GM18511 (cell line): ENCODE measurements around the gene SLC39A3.

Experiments used
- ATAC-seq: cut with Tn5 transposase; IDR thresholded peaks from one replicate; pipeline ENCODE4 v1.9.1; 2021; ENCODE audit warnings: mild to moderate bottlenecking, moderate library complexity; ENCODE audit not compliant: unreplicated experiment

SLC39A3 gene

GRCh38 chr19:2739602-2740313 lies at the start of gene SLC39A3:
Gene SLC39A3, minus strand, starts transcription at chr19:2740017. Its CDS starts 2,760 bp downstream, at chr19:2737257.
- ATAC-seq, result peak; percentile 91

GRCh38 chr19:2788237-2788636 lies 48.4 kb upstream of the SLC39A3 start:
- no peak for ATAC-seq

- no peak for ATAC-seq
These were observed 47.3 kb upstream of the SLC39A3 start for GRCh38 chr19:2787115-2787514.

GRCh38 chr19:2785244-2785997 lies 45.6 kb upstream of the SLC39A3 start, which contains the start of gene THOP1:
Gene THOP1, plus strand, starts transcription at chr19:2785503. Its CDS starts 160 bp downstream, at chr19:2785663.
- peak; percentile 56 for ATAC-seq

GRCh38 chr19:2783781-2784145 lies 43.9 kb upstream of the SLC39A3 start:
- no peak for ATAC-seq

- ATAC-seq, result peak; percentile 82
These were observed 43.3 kb upstream of the SLC39A3 start, which contains the start of gene SGTA for GRCh38 chr19:2782936-2783780. Gene SGTA, minus strand, starts transcription at chr19:2783273. Its CDS starts 14,205 bp downstream, at chr19:2769068.

GRCh38 chr19:2782329-2782935 lies 42.6 kb upstream of the SLC39A3 start:
- no peak for ATAC-seq

GRCh38 chr19:2780284-2780683 lies 40.5 kb upstream of the SLC39A3 start:
- ATAC-seq, result no peak

GRCh38 chr19:2779121-2779740 lies 39.4 kb upstream of the SLC39A3 start:
- no peak for ATAC-seq

GRCh38 chr19:2777952-2778683 lies 38.3 kb upstream of the SLC39A3 start:
- ATAC-seq, result no peak

GRCh38 chr19:2775556-2776430 lies 36.0 kb upstream of the SLC39A3 start:
- no peak for ATAC-seq

GRCh38 chr19:2774953-2775555 lies 35.2 kb upstream of the SLC39A3 start:
- no peak for ATAC-seq

- ATAC-seq, result no peak
These were observed 34.4 kb upstream of the SLC39A3 start for GRCh38 chr19:2774083-2774679.

GRCh38 chr19:2771786-2772674 lies 32.2 kb upstream of the SLC39A3 start:
- no peak for ATAC-seq

GRCh38 chr19:2770055-2771013 lies 30.5 kb upstream of the SLC39A3 start:
- no peak for ATAC-seq

- no peak for ATAC-seq
These were observed 29.4 kb upstream of the SLC39A3 start for GRCh38 chr19:2769218-2769617.
